Measurements from ENCODE around the gene HIVEP3.

DNA sequence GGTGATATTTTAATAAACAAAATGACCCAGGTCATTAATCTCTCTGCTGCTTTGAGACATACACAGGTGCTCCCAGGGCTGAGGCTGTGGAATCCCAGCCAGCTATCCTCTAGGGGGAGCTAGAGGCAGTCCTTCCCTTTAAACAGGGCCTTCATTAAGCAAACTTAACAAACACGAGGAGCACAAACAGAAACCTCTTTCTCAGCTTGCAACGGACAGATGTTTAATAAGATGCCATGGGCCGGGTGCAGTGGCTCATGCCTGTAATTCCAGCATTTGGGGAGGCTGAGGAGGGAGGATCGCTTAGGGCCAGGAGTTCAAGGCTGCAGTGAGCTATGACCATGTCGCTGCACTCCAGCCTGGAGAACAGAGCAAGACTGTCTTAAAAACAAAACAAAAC, 106.7 kb downstream of the HIVEP3 start:
- TF ChIP-seq POLR2A (IDR thresholded peaks at IDR 0.05) (no peak), CTCF (IDR thresholded peaks at IDR 0.05) (peak in 6 of 7 experiments; percentile 48 to 58 (median 53))

All from body of pancreas (tissue), 4 donors.